Endodermal cell (in vitro differentiated cells): ENCODE results near the gene VAV2. TPM values are rescaled to one million over a fixed set of nuclear protein-coding genes. Genes with fewer than 3 reads are reported as not detected.

Source experiments
- DNase-seq: peaks from one replicate; pipeline ENCODE4 v3.0.0-alpha.2; 2017
- H3K27ac ChIP-seq: 2 replicates; pipeline ENCODE4 v1.5.1; 2013; ENCODE audit warnings: mild to moderate bottlenecking, low read depth, low read length, moderate library complexity
- H3K27me3 ChIP-seq: 2 replicates; pipeline ENCODE4 v1.6.1; 2013; ENCODE audit warnings: mild to moderate bottlenecking, low read length, moderate library complexity; ENCODE audit not compliant: insufficient read depth, control insufficient read depth, poor library complexity, severe bottlenecking
- H3K36me3 ChIP-seq: 2 replicates; pipeline ENCODE4 v1.7.0; 2013; ENCODE audit warnings: mild to moderate bottlenecking, low read length, moderate library complexity; ENCODE audit not compliant: control insufficient read depth, insufficient read depth
- H3K4me1 ChIP-seq: one replicate; pipeline ENCODE4 v1.7.0; 2013; ENCODE audit warnings: low read length; ENCODE audit not compliant: control insufficient read depth, insufficient read depth
- H3K4me3 ChIP-seq: 2 replicates; pipeline ENCODE4 v1.5.1; 2013; ENCODE audit warnings: mild to moderate bottlenecking, low read length, moderate library complexity
- H3K9ac ChIP-seq: 2 replicates; pipeline ENCODE4 v1.6.1; 2013; ENCODE audit warnings: mild to moderate bottlenecking, low read length, moderate library complexity; ENCODE audit not compliant: poor library complexity, severe bottlenecking; ENCODE audit errors: extremely low read depth
- H3K9me3 ChIP-seq: 2 replicates; pipeline ENCODE4 v1.6.1; 2013; ENCODE audit warnings: mild to moderate bottlenecking, low read length, moderate library complexity; ENCODE audit not compliant: control insufficient read depth
- H3K27ac Mint-ChIP-seq: 2 replicates; pipeline ENCODE4 v1.8.0; 2020; ENCODE audit warnings: mixed read lengths
- H3K27me3 Mint-ChIP-seq: 2 replicates; pipeline ENCODE4 v1.8.0; 2021; ENCODE audit warnings: mild to moderate bottlenecking, mixed read lengths; ENCODE audit not compliant: insufficient read depth
- H3K36me3 Mint-ChIP-seq: 2 replicates; pipeline ENCODE4 v1.8.0; 2020; ENCODE audit warnings: low read depth, mixed read lengths
- H3K4me1 Mint-ChIP-seq: 2 replicates; pipeline ENCODE4 v1.8.0; 2020; ENCODE audit warnings: mixed read lengths
- H3K4me3 Mint-ChIP-seq: 2 replicates; pipeline ENCODE4 v1.8.0; 2020; ENCODE audit warnings: mild to moderate bottlenecking, moderate library complexity, mixed read lengths
- H3K9me3 Mint-ChIP-seq: 2 replicates; pipeline ENCODE4 v1.8.0; 2020; ENCODE audit warnings: mild to moderate bottlenecking, mixed read lengths
- CTCF ChIP-seq: fragments of 200-600 bp; sonication (generic); conservative IDR thresholded peaks from 2 replicates; pipeline ENCODE4 v1.5.0; 2021; ENCODE audit warnings: antibody characterized with exemption, mild to moderate bottlenecking
- WGBS, 2 experiments: methylation state at CpG; one replicate each; pipeline versions ENCODE4 v1.1.5 to v1.1.7; 2013; ENCODE audit warnings: missing lambda C conversion rate in 2 of 2, mixed read lengths in 1 of 2; ENCODE audit not compliant: insufficient coverage in 1 of 2, insufficient read length in 1 of 2; 5-methylcytosine and 5-hydroxymethylcytosine counted together
- total RNA-seq, 2 donors: library from RNA; stranded (reverse); fragmentation: NEBNext Ultra II Directional in 1 of 2; extraction: Animal tissue kit (Norgen Biotek cat#: 25700) in 1 of 2; gene quantifications; 2 replicates in 1 of 2; 3 replicates in 1 of 2; pipeline ENCODE4 v1.2.1, GENCODE V29; 2021

VAV2 gene
- total RNA-seq, 2 donors from 2014 or later = 29.8 to 35.9 TPM

- no peak for TF ChIP-seq CTCF
- H3K9me3 Mint-ChIP-seq = no peaks in the 10 kb centered on the region
- no peak for DNase-seq
- H3K4me1 Mint-ChIP-seq = no peaks in the 10 kb centered on the region
- no peaks in the 10 kb centered on the region for H3K27me3 Mint-ChIP-seq
- no peak overlapping the region for H3K4me3 Mint-ChIP-seq
- Histone ChIP-seq H3K4me1 (no peaks in the 10 kb centered on the region), H3K9ac (no peak overlapping the region), H3K9me3 (no peaks in the 10 kb centered on the region), H3K27me3 (no peaks in the 10 kb centered on the region), H3K4me3 (no peak overlapping the region), H3K27ac (no peak overlapping the region), H3K36me3 (no peaks in the 10 kb centered on the region)
- H3K27ac Mint-ChIP-seq = no peak overlapping the region
- peaks cover 6% of the 10 kb centered on the region for H3K36me3 Mint-ChIP-seq
- 92 to 97% methylated on average over 8 to 13 of the region's 13 CpGs for WGBS, 2 experiments
These were observed 188.4 kb downstream of the VAV2 start for GRCh38 chr9:133803745-133804144.

- Histone ChIP-seq H3K9ac (no peak overlapping the region), H3K27ac (no peak overlapping the region), H3K4me3 (no peak overlapping the region), H3K36me3 (no peaks in the 10 kb centered on the region), H3K27me3 (no peaks in the 10 kb centered on the region), H3K4me1 (no peaks in the 10 kb centered on the region), H3K9me3 (no peaks in the 10 kb centered on the region)
- no peak for DNase-seq
- TF ChIP-seq CTCF = no peak
- Mint-ChIP-seq H3K27me3 (no peaks in the 10 kb centered on the region), H3K9me3 (no peaks in the 10 kb centered on the region), H3K4me1 (no peaks in the 10 kb centered on the region), H3K36me3 (peaks cover 6% of the 10 kb centered on the region), H3K4me3 (no peak overlapping the region), H3K27ac (no peak overlapping the region)
- 94 to 98% methylated on average over 8 to 21 of the region's 21 CpGs for WGBS, 2 experiments
These were observed 189.0 kb downstream of the VAV2 start for GRCh38 chr9:133803028-133803585.

- Histone ChIP-seq H3K27me3 (no peaks in the 10 kb centered on the region), H3K4me3 (no peak overlapping the region), H3K27ac (no peak overlapping the region), H3K4me1 (no peaks in the 10 kb centered on the region), H3K9ac (no peak overlapping the region), H3K9me3 (no peaks in the 10 kb centered on the region), H3K36me3 (no peaks in the 10 kb centered on the region)
- WGBS, 2 experiments = 95 to 100% methylated on average over 7 to 10 of the region's 10 CpGs
- Mint-ChIP-seq H3K27me3 (no peaks in the 10 kb centered on the region), H3K27ac (no peak overlapping the region), H3K4me3 (no peak overlapping the region), H3K36me3 (peaks cover 6% of the 10 kb centered on the region), H3K9me3 (no peaks in the 10 kb centered on the region), H3K4me1 (no peaks in the 10 kb centered on the region)
- TF ChIP-seq CTCF = no peak
- no peak for DNase-seq
These were observed 190.4 kb downstream of the VAV2 start for GRCh38 chr9:133801739-133802138.
